IMR-90 (cell line): ENCODE measurements around the gene S100A1. TPM values are rescaled to one million over a fixed set of nuclear protein-coding genes. Genes with fewer than 3 reads are reported as not detected.

ENCODE experiments used
- ATAC-seq: fragments of 200-7000 bp; cut with Tn5 transposase; 2 replicates; pipeline ENCODE4 v1.9.1; 2020; ENCODE audit warnings: low read depth, mild to moderate bottlenecking, moderate library complexity
- BruUV-seq: library from RNA; stranded (reverse); fragments of 400-500 nt; replicated peaks from 2 replicates; lab custom pipeline; 2021; lab: Mats Ljungman, UMichigan
- CTCF ChIA-PET: fragments of 300-600 bp; formaldehyde crosslinking; extraction: SDS; loops from one replicate; lab custom pipeline; 2021; ENCODE audit warnings: antibody characterized with exemption; lab: Yijun Ruan, JAX
- POLR2A ChIA-PET: fragments of 300-600 bp; sonication (Branson Sonifier 250); formaldehyde crosslinking; loops from one replicate; lab custom pipeline; 2022; ENCODE audit warnings: antibody characterized with exemption; ENCODE audit not compliant: unreplicated experiment; lab: Charles Lee
- DNase-seq: peaks from one replicate; pipeline ENCODE4 v3.0.0; 2013
- H2AFZ ChIP-seq: replicated peaks from 2 replicates; pipeline ENCODE3; 2013; ENCODE audit warnings: low read length, mild to moderate bottlenecking; ENCODE audit not compliant: poor library complexity
- H2AK5ac ChIP-seq: 2 replicates; pipeline ENCODE4 v1.6.1; 2013; ENCODE audit warnings: low read depth, low read length, inconsistent platforms
- H2AK9ac ChIP-seq: replicated peaks from 2 replicates; pipeline ENCODE3; 2013; ENCODE audit warnings: mild to moderate bottlenecking, low read depth, low read length, moderate library complexity; ENCODE audit not compliant: poor library complexity
- H2BK120ac ChIP-seq: 2 replicates; pipeline ENCODE4 v1.6.1; 2013; ENCODE audit warnings: low read depth, low read length, inconsistent platforms
- H2BK15ac ChIP-seq: 3 replicates; pipeline ENCODE4 v1.6.1; 2013; ENCODE audit warnings: low read depth, low read length, inconsistent platforms
- H2BK20ac ChIP-seq: 2 replicates; pipeline ENCODE4 v1.6.1; 2013; ENCODE audit warnings: low read depth, mild to moderate bottlenecking, inconsistent platforms, low read length, moderate library complexity
- H2BK5ac ChIP-seq: 2 replicates; pipeline ENCODE4 v1.6.1; 2013; ENCODE audit warnings: mild to moderate bottlenecking, low read depth, low read length, inconsistent platforms; ENCODE audit not compliant: poor library complexity, severe bottlenecking
- H3K14ac ChIP-seq: replicated peaks from 2 replicates; pipeline ENCODE4 v1.6.1; 2013; ENCODE audit warnings: low read depth, low read length, inconsistent platforms
- H3K18ac ChIP-seq: 2 replicates; pipeline ENCODE4 v1.6.1; 2013; ENCODE audit warnings: low read depth, low read length, control low read depth
- H3K23ac ChIP-seq: 2 replicates; pipeline ENCODE4 v1.6.1; 2013; ENCODE audit warnings: low read depth, low read length, inconsistent platforms
- H3K27ac ChIP-seq: 2 replicates; pipeline ENCODE4 v1.5.1; 2013; ENCODE audit warnings: mild to moderate bottlenecking, control low read depth, low read length; ENCODE audit not compliant: insufficient read depth
- H3K27me3 ChIP-seq: 2 replicates; pipeline ENCODE4 v1.6.1; 2013; ENCODE audit warnings: low read length; ENCODE audit not compliant: control insufficient read depth, insufficient read depth
- H3K36me3 ChIP-seq: 2 replicates; pipeline ENCODE4 v1.6.1; 2013; ENCODE audit warnings: low read length, mixed read lengths; ENCODE audit not compliant: control insufficient read depth, insufficient read depth
- H3K4ac ChIP-seq: 2 replicates; pipeline ENCODE4 v1.6.1; 2013; ENCODE audit warnings: low read depth, low read length, inconsistent platforms
- H3K4me1 ChIP-seq: 2 replicates; pipeline ENCODE4 v1.6.1; 2013; ENCODE audit warnings: low read length, mixed read lengths; ENCODE audit not compliant: control insufficient read depth, insufficient read depth
- H3K4me2 ChIP-seq: 2 replicates; pipeline ENCODE4 v1.6.1; 2013; ENCODE audit warnings: low read depth, mild to moderate bottlenecking, control low read depth, low read length, moderate library complexity
- H3K4me3 ChIP-seq: 2 replicates; pipeline ENCODE4 v1.5.1; 2013; ENCODE audit warnings: low read depth, mild to moderate bottlenecking, control low read depth, low read length, moderate library complexity; ENCODE audit not compliant: insufficient read depth
- H3K56ac ChIP-seq: 2 replicates; pipeline ENCODE4 v1.6.1; 2013; ENCODE audit warnings: low read length, inconsistent platforms; ENCODE audit not compliant: insufficient read depth; ENCODE audit errors: extremely low read depth
- H3K79me1 ChIP-seq, 2 experiments: 2 replicates each; pipeline ENCODE4 v1.6.1; 2013; ENCODE audit warnings: low read length in 2 of 2, inconsistent platforms in 1 of 2, low read depth in 1 of 2
- H3K9ac ChIP-seq: 2 replicates; pipeline ENCODE4 v1.6.1; 2013; ENCODE audit warnings: low read depth, low read length, control low read depth
- H3K9me1 ChIP-seq: 2 replicates; pipeline ENCODE4 v1.6.1; 2013; ENCODE audit warnings: low read length, inconsistent platforms; ENCODE audit not compliant: insufficient read depth
- H3K9me3 ChIP-seq: 2 replicates; pipeline ENCODE4 v1.6.1; 2013; ENCODE audit warnings: low read length; ENCODE audit not compliant: control insufficient read depth, insufficient read depth
- H4K20me1 ChIP-seq: 2 replicates; pipeline ENCODE4 v1.6.1; 2013; ENCODE audit warnings: low read length, inconsistent platforms; ENCODE audit not compliant: insufficient read depth
- H4K5ac ChIP-seq: 2 replicates; pipeline ENCODE4 v1.6.1; 2013; ENCODE audit warnings: mild to moderate bottlenecking, low read depth, low read length, control low read depth
- H4K8ac ChIP-seq, 2 experiments: 2 replicates each; pipeline ENCODE4 v1.6.1; 2013; ENCODE audit warnings: low read depth in 2 of 2, low read length in 2 of 2, control low read depth in 1 of 2, inconsistent platforms in 1 of 2
- H4K91ac ChIP-seq: 2 replicates; pipeline ENCODE4 v1.6.1; 2013; ENCODE audit warnings: low read depth, low read length, inconsistent platforms; ENCODE audit not compliant: insufficient read depth
- FOS ChIP-seq: fragments of 150-350 bp; IDR thresholded peaks from 2 replicates; pipeline ENCODE4 v1.6.1; 2016; ENCODE audit warnings: low read depth, low read length
- RFX5 ChIP-seq: IDR thresholded peaks from 2 replicates; pipeline ENCODE4 v1.8.0; 2012; ENCODE audit warnings: low read depth, mild to moderate bottlenecking, low read length, moderate library complexity
- USF2 ChIP-seq: fragments of 150-350 bp; IDR thresholded peaks from 2 replicates; pipeline ENCODE4 v1.6.1; 2017; ENCODE audit warnings: mild to moderate bottlenecking, antibody characterized with exemption, low read length, low read depth
- WGBS, 2 experiments: methylation state at CpG; one replicate each; pipeline versions ENCODE4 v1.1.5 to v1.1.7; 2013; ENCODE audit warnings: missing lambda C conversion rate in 2 of 2; ENCODE audit not compliant: insufficient read length in 1 of 2; ENCODE audit errors: extremely low coverage in 2 of 2; 5-methylcytosine and 5-hydroxymethylcytosine counted together
- dilution Hi-C: fragments of 300-500 bp; cut with HindIII; formaldehyde crosslinking; loops from one replicate; pipeline ENCODE4 v1.14.3; 2018; ENCODE audit warnings: low sequenced_read_pairs; ENCODE audit not compliant: unreplicated experiment
- in situ Hi-C: fragments of 300-500 bp; cut with MboI; formaldehyde crosslinking; loops from 3 replicates; pipeline ENCODE4 v1.14.3; 2019; ENCODE audit warnings: low sequenced_read_pairs, inconsistent platforms, mixed read lengths
- intact Hi-C: fragments of 100-400 bp; cut with micrococcal nuclease; formaldehyde crosslinking; loops from 2 replicates; pipeline ENCODE4 v1.10.0; 2022
- polyA plus RNA-seq, 3 experiments: library from polyadenylated mRNA; depleted of rRNA; stranded (reverse); fragments of >200 nt; gene quantifications; 2 replicates each; pipeline ENCODE4 v1.2.3, GENCODE V29; 2012; ENCODE audit warnings: low replicate concordance in 1 of 3
- total RNA-seq: library from RNA; depleted of rRNA; stranded (reverse); fragments of >200 nt; gene quantifications from 2 replicates; pipeline ENCODE4 v1.2.3, GENCODE V29; 2012
- TF ChIP-seq, protein P1 (sequence below): conservative IDR thresholded peaks from 2 replicates; pipeline ENCODE4 v1.5.1; 2012; ENCODE audit warnings: mild to moderate bottlenecking, low read depth, low read length, improper control_type of control experiment

The S100A1 gene
- total and polyA plus RNA-seq, 2 of the 4 experiments (the other 2 are of a cell fraction) = 0.18 to 0.29 TPM

GRCh38 chr1:153628638-153629342, 556 bp downstream of the S100A1 start:
- intact Hi-C loops (loop anchor here (5.0 kb wide), 1 partner anchor 96 kb away; no protein-coding TSS in a partner anchor), dilution Hi-C loops (no loop called here), in situ Hi-C loops (no loop called here)
- ChIA-PET CTCF (interaction anchor here (0.9 to 1.8 kb wide), 2 partner anchors 118 to 122 kb away, joined by 3 to 7 read pairs; no protein-coding TSS in a partner anchor), POLR2A (interaction anchor here (0.6 kb wide), 1 partner anchor 61 kb away, joined by 4 read pairs; no protein-coding TSS in a partner anchor)
- 100% methylated on average over 1 of the region's 6 CpGs; no CpG with 5 or more reads in 1 of the 2 experiments for WGBS, 2 experiments
- H3K18ac ChIP-seq = no peak overlapping the region
- no peak overlapping the region; the same call in 1 of the 2 replicates for H3K4ac ChIP-seq
- no peak overlapping the region for H4K5ac ChIP-seq
- no peak overlapping the region for H3K4me2 ChIP-seq
- no TSS peak for BruUV-seq
- no peak overlapping the region for H2AFZ ChIP-seq
- peak overlapping the region; percentile 71 for H2AK9ac ChIP-seq
- peaks cover 29% of the 10 kb centered on the region for H3K9me1 ChIP-seq
- peaks cover 7% of the 10 kb centered on the region; the same call in 1 of the 2 replicates for H3K36me3 ChIP-seq
- no peaks in the 10 kb centered on the region for H3K27me3 ChIP-seq
- H4K8ac ChIP-seq = no peak overlapping the region; a peak in 1 of 4 replicates
- H3K4me3 ChIP-seq = no peak overlapping the region
- no peaks in the 10 kb centered on the region for H3K9me3 ChIP-seq
- peaks cover 16% of the 10 kb centered on the region for H3K4me1 ChIP-seq
- DNase-seq (no peak), ATAC-seq (no peak)
- 0 out of 2 replicates have a peak overlapping the region, but pooled peaks have one; percentile 24 for H2BK120ac ChIP-seq
- no peaks in the 10 kb centered on the region for H4K20me1 ChIP-seq
- H4K91ac ChIP-seq = peak overlapping the region; percentile 68
- H3K23ac ChIP-seq = no peak overlapping the region
- no peak for TF ChIP-seq RFX5
- TF ChIP-seq, protein P1, sequence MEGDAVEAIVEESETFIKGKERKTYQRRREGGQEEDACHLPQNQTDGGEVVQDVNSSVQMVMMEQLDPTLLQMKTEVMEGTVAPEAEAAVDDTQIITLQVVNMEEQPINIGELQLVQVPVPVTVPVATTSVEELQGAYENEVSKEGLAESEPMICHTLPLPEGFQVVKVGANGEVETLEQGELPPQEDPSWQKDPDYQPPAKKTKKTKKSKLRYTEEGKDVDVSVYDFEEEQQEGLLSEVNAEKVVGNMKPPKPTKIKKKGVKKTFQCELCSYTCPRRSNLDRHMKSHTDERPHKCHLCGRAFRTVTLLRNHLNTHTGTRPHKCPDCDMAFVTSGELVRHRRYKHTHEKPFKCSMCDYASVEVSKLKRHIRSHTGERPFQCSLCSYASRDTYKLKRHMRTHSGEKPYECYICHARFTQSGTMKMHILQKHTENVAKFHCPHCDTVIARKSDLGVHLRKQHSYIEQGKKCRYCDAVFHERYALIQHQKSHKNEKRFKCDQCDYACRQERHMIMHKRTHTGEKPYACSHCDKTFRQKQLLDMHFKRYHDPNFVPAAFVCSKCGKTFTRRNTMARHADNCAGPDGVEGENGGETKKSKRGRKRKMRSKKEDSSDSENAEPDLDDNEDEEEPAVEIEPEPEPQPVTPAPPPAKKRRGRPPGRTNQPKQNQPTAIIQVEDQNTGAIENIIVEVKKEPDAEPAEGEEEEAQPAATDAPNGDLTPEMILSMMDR = no peak
- TF ChIP-seq FOS = no peak
- TF ChIP-seq USF2 = no peak
- no peak overlapping the region for H2BK5ac ChIP-seq
- H3K79me1 ChIP-seq = peaks cover 25 to 36% of the 10 kb centered on the region in 2 experiments
- peak overlapping the region; percentile 22; the same call in 1 of the 3 replicates for H2BK15ac ChIP-seq
- H3K27ac ChIP-seq = no peak overlapping the region
- H3K9ac ChIP-seq = no peak overlapping the region
- H3K14ac ChIP-seq = no peak overlapping the region
- no peak overlapping the region for H3K56ac ChIP-seq
- no peak overlapping the region for H2BK20ac ChIP-seq
- peak overlapping the region; percentile 43 for H2AK5ac ChIP-seq
